Medulla oblongata (tissue), 1 donor: ENCODE measurements around the gene MAP3K15.

Experiments
- DNase-seq: peaks from one replicate; pipeline ENCODE4 v3.0.0-alpha.2; 2015; ENCODE audit errors: extremely low spot score

MAP3K15 gene

GRCh38 chrX:19410259-19410658 is 105.0 kb downstream of the MAP3K15 start:
- no peak for DNase-seq

- no peak for DNase-seq
Measured at GRCh38 chrX:19403696-19404095, 111.6 kb downstream of the MAP3K15 start.

- DNase-seq, result no peak
Measured at GRCh38 chrX:19392703-19393102, 122.6 kb downstream of the MAP3K15 start.

GRCh38 chrX:19392078-19392477 is 123.2 kb downstream of the MAP3K15 start:
- DNase-seq, result no peak

- no peak for DNase-seq
Measured at GRCh38 chrX:19389227-19389845, 126.0 kb downstream of the MAP3K15 start.

GRCh38 chrX:19388741-19389140 is 126.6 kb downstream of the MAP3K15 start:
- no peak for DNase-seq

- no peak for DNase-seq
Measured at GRCh38 chrX:19388064-19388679, 127.1 kb downstream of the MAP3K15 start.

- no peak for DNase-seq
Measured at GRCh38 chrX:19386679-19387078, 128.6 kb downstream of the MAP3K15 start.

- DNase-seq, result peak; percentile 54
Measured at GRCh38 chrX:19382555-19383145, 132.7 kb downstream of the MAP3K15 start.

GRCh38 chrX:19381326-19381725 is 134.0 kb downstream of the MAP3K15 start:
- DNase-seq, result no peak

- DNase-seq, result no peak
Measured at GRCh38 chrX:19377799-19378198, 137.5 kb downstream of the MAP3K15 start.

GRCh38 chrX:19375546-19375945 is 139.8 kb downstream of the MAP3K15 start:
- no peak for DNase-seq

- no peak for DNase-seq
Measured at GRCh38 chrX:19373351-19373891, 141.9 kb downstream of the MAP3K15 start.

GRCh38 chrX:19372547-19373331 is 142.6 kb downstream of the MAP3K15 start:
- DNase-seq, result peak; percentile 5

GRCh38 chrX:19372170-19372546 is 143.2 kb downstream of the MAP3K15 start:
- DNase-seq, result peak; percentile 51

- DNase-seq, result no peak
Measured at GRCh38 chrX:19370061-19370460, 145.2 kb downstream of the MAP3K15 start.

- DNase-seq, result no peak
Measured at GRCh38 chrX:19368576-19368975, 146.7 kb downstream of the MAP3K15 start.

GRCh38 chrX:19361701-19362100 is 153.6 kb downstream of the MAP3K15 start:
- DNase-seq, result no peak

- DNase-seq, result no peak
Measured at GRCh38 chrX:19360903-19361302, 154.4 kb downstream of the MAP3K15 start.

GRCh38 chrX:19358521-19358920 is 156.8 kb downstream of the MAP3K15 start:
- no peak for DNase-seq

GRCh38 chrX:19354625-19355024 is 160.7 kb downstream of the MAP3K15 start:
- DNase-seq, result no peak

GRCh38 chrX:19350941-19351384 is 164.3 kb downstream of the MAP3K15 start:
- no peak for DNase-seq
